ENCODE results near the gene SSC5D. TPM values are rescaled to one million over a fixed set of nuclear protein-coding genes. Genes with fewer than 3 reads are reported as not detected.

Gene SSC5D
- total and polyA plus RNA-seq, 10 donors: 0.61 to 30.6 (median 16.2) TPM

GRCh38 chr19:55482156-55482961 is 5.9 kb upstream of the SSC5D start:
- no peak for DNase-seq
- Histone ChIP-seq H3K4me3 (no peak overlapping the region), H3K27ac (no peak overlapping the region), H3K36me3 (peaks cover 0 to 41% (median 25%) of the 10 kb centered on the region in 6 donors), H3K9me3 (no peaks in the 10 kb centered on the region), H3K4me1 (peaks cover 15 to 69% (median 48%) of the 10 kb centered on the region in 6 donors), H3K27me3 (replicated peaks in 1 of 7) (peaks cover 0 to 15% (median 0%) of the 10 kb centered on the region in 7 donors)
- WGBS, 5 donors: 88 to 94% (median 93%) methylated on average over 28 to 83 of the region's 83 CpGs
- intact Hi-C loops (cut with DNase I; ENCODE audit: low total_unique reads): no loop called here
- TF ChIP-seq POLR2A (IDR thresholded peaks at IDR 0.05): no peak
- no peak for TF ChIP-seq POLR2AphosphoS5 (IDR thresholded peaks at IDR 0.05)
- TF ChIP-seq CTCF (IDR thresholded peaks at IDR 0.05 in 8 of 11, conservative IDR thresholded peaks at IDR 0.05 in 3 of 11): no peak

- H3K27me3 ChIP-seq (replicated peaks in 1 of 7): peaks cover 0 to 15% (median 0%) of the 10 kb centered on the region in 7 donors
- no peak for TF ChIP-seq POLR2A (IDR thresholded peaks at IDR 0.05)
- TF ChIP-seq CTCF (IDR thresholded peaks at IDR 0.05 in 8 of 11, conservative IDR thresholded peaks at IDR 0.05 in 3 of 11): no peak
- no peak for TF ChIP-seq POLR2AphosphoS5 (IDR thresholded peaks at IDR 0.05)
- intact Hi-C loops (cut with DNase I; ENCODE audit: low total_unique reads): no loop called here
- H3K36me3 ChIP-seq: peaks cover 0 to 41% (median 25%) of the 10 kb centered on the region in 6 donors
- peak; percentile 72 for DNase-seq
- H3K9me3 ChIP-seq: no peaks in the 10 kb centered on the region
- no peak overlapping the region for H3K27ac ChIP-seq
- peaks cover 14 to 69% (median 46%) of the 10 kb centered on the region in 6 donors for H3K4me1 ChIP-seq
- WGBS, 5 donors: 94 to 95% (median 95%) methylated on average over 41 to 47 of the region's 47 CpGs
- no peak overlapping the region for H3K4me3 ChIP-seq
Measured at GRCh38 chr19:55482967-55483705, 5.1 kb upstream of the SSC5D start.

GRCh38 chr19:55483706-55484592 is 4.3 kb upstream of the SSC5D start:
- Histone ChIP-seq H3K4me1 (peaks cover 12 to 61% (median 41%) of the 10 kb centered on the region in 6 donors), H3K27me3 (replicated peaks in 1 of 7) (peaks cover 0 to 16% (median 0%) of the 10 kb centered on the region in 7 donors), H3K27ac (peak overlapping the region in 3 of 8 donors; percentile 66 to 87 (median 82)), H3K4me3 (peak overlapping the region in 6 of 8 donors; percentile 49 to 78 (median 54)), H3K36me3 (peaks cover 0 to 41% (median 25%) of the 10 kb centered on the region in 6 donors), H3K9me3 (no peaks in the 10 kb centered on the region)
- WGBS, 5 donors: 82 to 94% (median 85%) methylated on average over 20 to 46 of the region's 46 CpGs
- no peak for TF ChIP-seq POLR2A (IDR thresholded peaks at IDR 0.05)
- DNase-seq: peak; percentile 72
- intact Hi-C loops (cut with DNase I; ENCODE audit: low total_unique reads): no loop called here

All from spleen (tissue), 11 donors.